Measurements from ENCODE around the gene ARHGAP18.

- TF ChIP-seq CTCF (IDR thresholded peaks at IDR 0.05; ENCODE audit: low read length) (no peak), EZH2 (optimal IDR thresholded peaks at IDR 0.05; ENCODE audit: low read depth, low read length) (no peak), EZH2phosphoT487 (IDR thresholded peaks at IDR 0.05; ENCODE audit: low read length) (no peak)
These were observed 64.0 kb downstream of the ARHGAP18 start for GRCh38 chr6:129645830-129646579.
